Measurements from ENCODE around the gene PRDX5. TPM values are rescaled to one million over a fixed set of nuclear protein-coding genes. Genes with fewer than 3 reads are reported as not detected.
A peak's percentile ranks its signal among the peaks of the same experiment; 100 is the strongest.

The PRDX5 gene
- total and polyA plus RNA-seq, 10 of the 15 experiments (the other 5 are each of a cell fraction or from before 2014, with no cell fraction given), result 95.7 to 406 (median 240) TPM

DNA sequence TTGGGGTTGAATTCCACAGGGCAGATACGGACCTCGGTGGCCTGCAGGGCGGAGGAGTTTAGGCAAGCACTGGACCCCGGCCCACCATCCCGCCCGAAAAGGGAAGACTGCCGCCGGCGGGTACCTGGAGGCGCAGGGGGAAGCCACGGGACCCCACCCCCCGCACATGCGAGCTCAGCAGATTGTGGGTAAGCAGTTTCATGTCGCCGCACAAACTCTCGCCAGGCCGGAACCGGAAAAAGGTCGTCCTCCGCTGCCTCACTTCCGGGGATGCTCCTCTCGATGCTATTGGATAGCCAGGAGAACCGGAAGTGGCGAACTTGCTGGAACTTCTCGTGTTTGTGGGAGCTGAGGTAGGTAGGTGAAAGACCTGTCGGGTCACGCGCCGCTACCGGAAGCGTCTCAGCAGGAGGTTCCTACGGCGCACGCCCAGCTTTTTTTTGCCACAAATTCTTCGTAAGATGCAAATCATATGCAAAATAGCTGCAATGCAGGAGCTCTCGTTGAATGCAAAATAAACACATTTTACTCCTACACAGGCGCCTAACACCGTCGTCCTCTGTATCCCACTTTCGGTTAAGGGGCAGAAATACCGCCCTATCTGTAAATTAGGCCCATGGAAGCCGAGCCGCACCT is 478 bp upstream of the PRDX5 start, which contains the start of gene TRMT112 (continued):
- TF ChIP-seq, protein P1, sequence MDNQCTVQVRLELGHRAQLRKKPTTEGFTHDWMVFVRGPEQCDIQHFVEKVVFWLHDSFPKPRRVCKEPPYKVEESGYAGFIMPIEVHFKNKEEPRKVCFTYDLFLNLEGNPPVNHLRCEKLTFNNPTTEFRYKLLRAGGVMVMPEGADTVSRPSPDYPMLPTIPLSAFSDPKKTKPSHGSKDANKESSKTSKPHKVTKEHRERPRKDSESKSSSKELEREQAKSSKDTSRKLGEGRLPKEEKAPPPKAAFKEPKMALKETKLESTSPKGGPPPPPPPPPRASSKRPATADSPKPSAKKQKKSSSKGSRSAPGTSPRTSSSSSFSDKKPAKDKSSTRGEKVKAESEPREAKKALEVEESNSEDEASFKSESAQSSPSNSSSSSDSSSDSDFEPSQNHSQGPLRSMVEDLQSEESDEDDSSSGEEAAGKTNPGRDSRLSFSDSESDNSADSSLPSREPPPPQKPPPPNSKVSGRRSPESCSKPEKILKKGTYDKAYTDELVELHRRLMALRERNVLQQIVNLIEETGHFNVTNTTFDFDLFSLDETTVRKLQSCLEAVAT (IDR thresholded peaks at IDR 0.05), result peak; percentile 79
- 0 out of 2 replicates have a peak, but pooled peaks have one; percentile 27 for TF ChIP-seq NBN (IDR thresholded peaks at IDR 0.05)
- peak; percentile 78 for TF ChIP-seq RUNX3 (IDR thresholded peaks at IDR 0.05; ENCODE audit: low read length)

DNA sequence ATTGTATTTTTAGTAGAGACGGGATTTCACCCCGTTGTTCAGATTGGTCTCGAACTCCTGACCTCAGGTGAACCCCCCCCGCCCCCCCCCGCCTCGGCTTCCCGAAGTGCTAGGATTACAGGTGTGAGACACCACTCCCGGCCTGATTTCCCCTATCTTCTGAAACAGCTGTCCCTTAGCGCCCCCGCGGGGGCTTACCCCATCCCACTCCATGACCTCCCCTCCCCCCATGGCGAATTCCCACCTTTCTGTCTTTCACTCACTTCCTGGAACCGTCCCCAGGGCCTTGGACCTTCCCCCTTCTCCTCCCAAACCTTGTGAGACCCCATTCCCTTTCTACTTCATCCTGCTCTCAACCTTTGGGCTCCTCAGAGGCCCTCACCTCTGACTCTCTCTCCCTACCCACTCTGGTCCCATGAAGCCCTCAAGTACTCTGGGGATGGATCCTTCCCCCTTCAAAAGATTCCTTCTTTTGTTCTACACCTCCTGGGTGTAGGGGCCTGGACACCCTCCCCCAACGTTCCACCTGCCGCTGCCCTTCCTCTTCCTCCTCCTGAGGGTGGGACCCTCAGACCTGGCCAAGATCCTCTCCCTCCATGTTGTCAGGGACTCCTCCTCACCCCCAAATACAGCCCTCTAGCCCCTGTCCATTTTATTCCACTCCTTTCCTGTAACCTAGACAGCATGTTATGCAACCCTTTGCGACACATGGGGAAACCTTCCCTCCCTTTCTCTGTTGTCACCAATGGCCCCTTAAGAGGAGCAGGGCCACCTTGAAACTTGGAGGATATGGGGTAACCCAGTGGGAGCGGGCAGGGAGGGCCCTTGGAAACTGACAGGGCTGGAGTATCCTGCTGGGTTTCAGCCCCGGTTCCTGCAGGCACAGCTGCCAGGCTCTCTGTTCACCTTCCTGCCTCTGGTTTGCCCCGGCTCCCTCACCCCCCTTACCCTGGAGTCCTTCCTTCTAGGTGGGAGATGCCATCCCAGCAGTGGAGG is 1.1 kb downstream of the PRDX5 start:
- ATAC-seq, result no peak
- peaks cover 26% of the 10 kb centered on the region for H3K79me2 ChIP-seq (ENCODE audit: control insufficient read depth, insufficient read depth, low read length)
- no peaks in the 10 kb centered on the region for H3K9me3 ChIP-seq (replicated peaks; ENCODE audit: control insufficient read depth, insufficient read depth, low read length)
- no peak for DNase-seq (ENCODE audit: low read depth, low spot score)
- no peak for FAIRE-seq
- in situ Hi-C loops (cut with MboI) (no loop called here), intact Hi-C loops (cut with micrococcal nuclease; ENCODE audit: unreplicated experiment) (loop anchor here (1.0 to 5.0 kb wide), 2 partner anchors 12 to 38 kb away; partner anchors contain the start of gene RPS6KA4)
- no peak overlapping the region for H2AFZ ChIP-seq (ENCODE audit: control insufficient read depth, low read depth, low read length)
- TSS peak; percentile 68 for BruUV-seq (replicated peaks)
- ChIA-PET SMC1A (ENCODE audit: uncharacterized antibody, unreplicated experiment) (interaction anchor here (1.5 to 5.3 kb wide), 4 partner anchors 14 to 332 kb away, joined by 7 to 71 read pairs (median 24); no protein-coding TSS in a partner anchor), POLR2A (interaction anchor here (0.7 to 3.5 kb wide), 10 partner anchors 8 to 395 kb away, joined by 3 to 27 read pairs (median 15); partner anchors contain the start of gene RPS6KA4), CTCF (interaction anchor here (1.3 to 5.9 kb wide), 8 partner anchors 16 to 113 kb away, joined by 4 to 228 read pairs (median 22); partner anchors contain the start of genes CCDC88B, ESRRA, FERMT3 and RPS6KA4), RAD21 (ENCODE audit: unreplicated experiment) (interaction anchor here (1.1 to 5.6 kb wide), 8 partner anchors 13 to 330 kb away, joined by 5 to 176 read pairs (median 38); partner anchors contain the start of genes CCDC88B, ESRRA, FERMT3 and RPS6KA4)
- TF ChIP-seq MYB (IDR thresholded peaks at IDR 0.05; ENCODE audit: borderline replicate concordance, low read depth, low read length) (no peak), SMAD5 (IDR thresholded peaks at IDR 0.05; ENCODE audit: low read depth) (no peak), SPI1 (IDR thresholded peaks at IDR 0.05; ENCODE audit: borderline replicate concordance, insufficient read depth, low read depth, low read length) (no peak), NFIC (IDR thresholded peaks at IDR 0.05; ENCODE audit: low read depth, low read length) (no peak), TCF7 (IDR thresholded peaks at IDR 0.05; ENCODE audit: borderline replicate concordance) (no peak)
- 40% methylated on average over 13 of the region's 19 CpGs for WGBS (ENCODE audit: insufficient coverage, insufficient replicate concordance, low lambda C conversion rate, missing lambda C conversion rate)
- H3K27ac ChIP-seq (ENCODE audit: control insufficient read depth, insufficient read depth), result peak overlapping the region; percentile 99
- no peaks in the 10 kb centered on the region for H3K27me3 ChIP-seq (replicated peaks in 1 of 2; ENCODE audit: control insufficient read depth in 2 of 2, insufficient read depth in 2 of 2, low read length in 1 of 2)
- H3K9ac ChIP-seq (ENCODE audit: control insufficient read depth, insufficient read depth, low read length), result peak overlapping the region; percentile 98
- no peaks in the 10 kb centered on the region for H4K20me1 ChIP-seq (ENCODE audit: control insufficient read depth, insufficient read depth)
- H3K4me3 ChIP-seq, result peak overlapping the region; percentile 80
- peaks cover 9% of the 10 kb centered on the region for H3K4me1 ChIP-seq (ENCODE audit: control insufficient read depth, insufficient read depth, low read length)
- H3K4me2 ChIP-seq (ENCODE audit: control insufficient read depth, insufficient read depth), result peak overlapping the region; percentile 98
- peaks cover 0 to 10% of the 10 kb centered on the region in 2 experiments; a peak in 3 of 4 replicates for H3K36me3 ChIP-seq (ENCODE audit: control insufficient read depth in 2 of 2, insufficient read depth in 2 of 2, low read length in 1 of 2)

Data from GM12878 (cell line).